A673 (cell line): Measurements from ENCODE around the gene FREY1. TPM values are rescaled to one million over a fixed set of nuclear protein-coding genes. Genes with fewer than 3 reads are reported as not detected.
"Not testable (repeated sequence)": the region's sequence is repeated elsewhere in the genome, so short reads cannot be mapped to it uniquely, and the experiment has no call there.

ENCODE experiments used
- BruUV-seq: library from RNA; stranded (reverse); fragments of 400-500 nt; replicated peaks from 2 replicates; lab custom pipeline; 2021; lab: Mats Ljungman, UMichigan
- CTCF ChIA-PET: fragments of 300-600 bp; sonication (Branson Sonifier 250); formaldehyde crosslinking; loops from one replicate; lab custom pipeline; 2022; ENCODE audit warnings: antibody characterized with exemption; lab: Charles Lee
- POLR2A ChIA-PET: fragments of 300-600 bp; sonication (Branson Sonifier 250); formaldehyde crosslinking; loops from one replicate; lab custom pipeline; 2022; ENCODE audit warnings: antibody characterized with exemption; ENCODE audit not compliant: low non-redundant PET; lab: Charles Lee
- DNase-seq: peaks from one replicate; pipeline ENCODE4 v3.0.0-alpha.2; 2015; ENCODE audit warnings: low spot score
- H3K27ac ChIP-seq: fragments of 200-600 bp; sonication (generic); 2 replicates; pipeline ENCODE4 v1.5.1; 2016; ENCODE audit warnings: mixed run types, low read depth, mild to moderate bottlenecking, mixed read lengths, antibody characterized with exemption, low read length; ENCODE audit not compliant: poor library complexity, severe bottlenecking
- H3K27me3 ChIP-seq: fragments of 200-600 bp; sonication (generic); replicated peaks from 2 replicates; pipeline ENCODE4 v1.6.1; 2017; ENCODE audit warnings: mixed run types, low read depth, mild to moderate bottlenecking, mixed read lengths, antibody characterized with exemption, low read length; ENCODE audit not compliant: insufficient read depth, poor library complexity
- H3K36me3 ChIP-seq: fragments of 200-600 bp; sonication (generic); 2 replicates; pipeline ENCODE4 v1.6.1; 2016; ENCODE audit warnings: mixed run types, mild to moderate bottlenecking, mixed read lengths, antibody characterized with exemption, low read length; ENCODE audit not compliant: insufficient read depth, poor library complexity, severe bottlenecking
- H3K4me1 ChIP-seq: fragments of 200-600 bp; sonication (generic); 2 replicates; pipeline ENCODE4 v1.6.1; 2017; ENCODE audit warnings: mixed run types, mild to moderate bottlenecking, mixed read lengths, antibody characterized with exemption, low read length; ENCODE audit not compliant: insufficient read depth, poor library complexity, severe bottlenecking
- H3K4me3 ChIP-seq: fragments of 200-600 bp; sonication (generic); 2 replicates; pipeline ENCODE4 v1.5.1; 2016; ENCODE audit warnings: low read depth, mixed run types, mild to moderate bottlenecking, mixed read lengths, low read length; ENCODE audit not compliant: poor library complexity, severe bottlenecking
- H3K9me3 ChIP-seq: fragments of 200-600 bp; sonication (generic); 2 replicates; pipeline ENCODE4 v1.6.1; 2016; ENCODE audit warnings: mixed run types, low read depth, mild to moderate bottlenecking, mixed read lengths, antibody characterized with exemption, low read length; ENCODE audit not compliant: poor library complexity, severe bottlenecking
- CTCF ChIP-seq: fragments of 300-800, 200-600 bp; sonication (generic); conservative IDR thresholded peaks from 2 replicates; pipeline ENCODE4 v1.5.1; 2017; ENCODE audit warnings: low read depth, mild to moderate bottlenecking, antibody characterized with exemption, low read length, moderate library complexity, mixed read lengths
- EZH2 ChIP-seq: fragments of 200-600 bp; sonication (generic); IDR thresholded peaks from 2 replicates; pipeline ENCODE4 v1.6.1; 2017; ENCODE audit warnings: borderline replicate concordance, low read depth, mild to moderate bottlenecking, mixed read lengths, antibody characterized with exemption, low read length; ENCODE audit not compliant: poor library complexity, severe bottlenecking
- intact Hi-C: fragments of 100-400 bp; cut with micrococcal nuclease; formaldehyde crosslinking; loops from one replicate; pipeline ENCODE4 v1.10.0; 2022; ENCODE audit not compliant: unreplicated experiment
- total RNA-seq: library from RNA; stranded (reverse); gene quantifications from 2 replicates; pipeline ENCODE4 v1.2.3, GENCODE V29; 2021

FREY1 gene
- total RNA-seq, 1 experiment from 2014 or later, result 3.8 TPM

GRCh38 chr11:45907911-45908370 is 870 bp upstream of the FREY1 start:
- TF ChIP-seq CTCF (no peak), EZH2 (no peak)
- DNase-seq, result no peak
- Histone ChIP-seq H3K36me3 (peaks cover under 1% of the 10 kb centered on the region), H3K27me3 (no peaks in the 10 kb centered on the region), H3K27ac (peak overlapping the region; percentile 0), H3K4me3 (no peak overlapping the region), H3K4me1 (no peaks in the 10 kb centered on the region), H3K9me3 (no peaks in the 10 kb centered on the region)
- intact Hi-C loops, result no loop called here
- CTCF ChIA-PET, result no interaction called here
- POLR2A ChIA-PET, result no interaction called here
- BruUV-seq, result no TSS peak

GRCh38 chr11:45906096-45906682 is 882 bp downstream of the FREY1 start:
- ChIA-PET CTCF (no interaction called here), POLR2A (interaction anchor here (0.5 to 0.7 kb wide), 2 partner anchors 34 to 51 kb away, joined by 3 to 7 read pairs; no protein-coding TSS in a partner anchor)
- Histone ChIP-seq H3K9me3 (no peaks in the 10 kb centered on the region), H3K4me3 (no peak overlapping the region), H3K27ac (no peak overlapping the region), H3K27me3 (no peaks in the 10 kb centered on the region), H3K36me3 (no peaks in the 10 kb centered on the region), H3K4me1 (peaks cover under 1% of the 10 kb centered on the region)
- intact Hi-C loops, result no loop called here
- DNase-seq, result no peak
- BruUV-seq, result no TSS peak
- TF ChIP-seq CTCF (no peak), EZH2 (no peak)

- CTCF ChIA-PET, H3K36me3 ChIP-seq, H3K4me3 ChIP-seq, H3K27ac ChIP-seq, intact Hi-C loops, H3K9me3 ChIP-seq, H3K27me3 ChIP-seq, BruUV-seq, DNase-seq, H3K4me1 ChIP-seq: not testable (repeated sequence)
- POLR2A ChIA-PET, result interaction anchor here (0.6 kb wide), 1 partner anchor 295 kb away, joined by 3 read pairs; no protein-coding TSS in a partner anchor
These were observed 1.5 kb downstream of the FREY1 start for GRCh38 chr11:45905576-45905975.

GRCh38 chr11:45905095-45905494 is 2.0 kb downstream of the FREY1 start:
- no peaks in the 10 kb centered on the region for H3K9me3 ChIP-seq
- peaks cover 10% of the 10 kb centered on the region for H3K4me1 ChIP-seq
- TSS peak; percentile 16 for BruUV-seq
- CTCF ChIA-PET, result no interaction called here
- no peaks in the 10 kb centered on the region for H3K36me3 ChIP-seq
- POLR2A ChIA-PET, result interaction anchor here (0.6 kb wide), 1 partner anchor 296 kb away, joined by 3 read pairs; no protein-coding TSS in a partner anchor
- no peaks in the 10 kb centered on the region for H3K27me3 ChIP-seq
- intact Hi-C loops, result no loop called here
- H3K27ac ChIP-seq, result no peak overlapping the region
- H3K4me3 ChIP-seq, result no peak overlapping the region
- DNase-seq, result no peak
- TF ChIP-seq CTCF (no peak), EZH2 (no peak)
